Esophagus squamous epithelium (tissue), 5 donors: Measurements from ENCODE around the gene AURKA. TPM values are rescaled to one million over a fixed set of nuclear protein-coding genes. Genes with fewer than 3 reads are reported as not detected.

Experiments
- DNase-seq: peaks from one replicate; lab custom pipeline; 2025; lab: John Stamatoyannopoulos, UW
- H3K27ac ChIP-seq, 4 donors: fragments of 200-600 bp; sonication (generic); one replicate each; pipeline ENCODE4 v1.5.1; 2016 to 2019; ENCODE audit warnings: mild to moderate bottlenecking in 1 of 4
- H3K27me3 ChIP-seq, 4 donors: fragments of 200-600 bp; sonication (generic); 1 replicate in 3 of 4; 2 replicates in 1 of 4; pipeline versions ENCODE4 v1.5.1 to v1.6.0; 2017 to 2021; ENCODE audit warnings: antibody characterized with exemption in 1 of 4
- H3K36me3 ChIP-seq, 3 donors: fragments of 200-600 bp; sonication (generic); one replicate each; pipeline ENCODE4 v1.5.1; 2016 to 2019
- H3K4me1 ChIP-seq, 3 donors: fragments of 200-600 bp; sonication (generic); one replicate each; pipeline ENCODE4 v1.5.1; 2017 to 2019
- H3K4me3 ChIP-seq, 4 donors: fragments of 200-600 bp; sonication (generic); 1 replicate in 3 of 4; 2 replicates in 1 of 4; pipeline ENCODE4 v1.5.1; 2016 to 2019; ENCODE audit warnings: mild to moderate bottlenecking in 2 of 4, moderate library complexity in 1 of 4
- H3K9me3 ChIP-seq, 3 donors: fragments of 200-600 bp; sonication (generic); one replicate each; pipeline ENCODE4 v1.5.1; 2016 to 2019
- CTCF ChIP-seq, 6 experiments: fragments of 450-650 bp in 4 of 6; fragments of 200-600 bp in 2 of 6; sonication (generic) in 2 of 6; IDR thresholded peaks; one replicate each; pipeline ENCODE4 v1.5.1; 2016 to 2019; ENCODE audit warnings: antibody characterized with exemption in 6 of 6, mild to moderate bottlenecking in 4 of 6, moderate library complexity in 4 of 6
- POLR2A ChIP-seq, 4 donors: fragments of 450-650 bp; IDR thresholded peaks; one replicate each; pipeline ENCODE4 v1.6.1; 2017; ENCODE audit warnings: antibody characterized with exemption in 4 of 4, mild to moderate bottlenecking in 4 of 4, moderate library complexity in 3 of 4
- WGBS, 2 donors: methylation state at CpG; one replicate each; pipeline ENCODE4 v1.1.5; 2018; 5-methylcytosine and 5-hydroxymethylcytosine counted together
- intact Hi-C: fragments of 100-400 bp; cut with DNase I; formaldehyde crosslinking; loops from one replicate; pipeline ENCODE4 v1.15.0; 2022
- total RNA-seq, 4 donors: library from RNA; depleted of rRNA; stranded (reverse); fragments of >200 nt; gene quantifications; one replicate each; pipeline ENCODE4 v1.1.0, GENCODE V29; 2016
- donor health status: DM: yes; HTN: yes; CAD: no.

The AURKA gene
- total RNA-seq, 4 donors from 2014 or later: 2.9 to 25.8 (median 12.3) TPM

GRCh38 chr20:56403465-56403864 is 11.4 kb upstream of the AURKA start:
- Histone ChIP-seq H3K4me1 (peaks cover 0 to 9% (median 0%) of the 10 kb centered on the region in 3 donors), H3K27me3 (no peaks in the 10 kb centered on the region), H3K4me3 (no peak overlapping the region), H3K9me3 (no peaks in the 10 kb centered on the region), H3K36me3 (peaks cover 5 to 97% (median 31%) of the 10 kb centered on the region in 3 donors), H3K27ac (no peak overlapping the region)
- WGBS, 2 donors: 89 to 92% methylated on average over 26 of the region's 26 CpGs
- no peak for DNase-seq
- TF ChIP-seq POLR2A (IDR thresholded peaks at IDR 0.05) (no peak), CTCF (IDR thresholded peaks at IDR 0.05) (no peak)
- intact Hi-C loops: no loop called here

- Histone ChIP-seq H3K27me3 (no peaks in the 10 kb centered on the region), H3K36me3 (peaks cover 12 to 98% (median 45%) of the 10 kb centered on the region in 3 donors), H3K9me3 (no peaks in the 10 kb centered on the region), H3K27ac (no peak overlapping the region), H3K4me3 (no peak overlapping the region), H3K4me1 (peaks cover 0 to 11% (median 0%) of the 10 kb centered on the region in 3 donors)
- TF ChIP-seq POLR2A (IDR thresholded peaks at IDR 0.05) (no peak), CTCF (IDR thresholded peaks at IDR 0.05) (peak; percentile 62 to 82 (median 74))
- no peak for DNase-seq
- intact Hi-C loops: no loop called here
Observed at GRCh38 chr20:56400001-56400640, 8.1 kb upstream of the AURKA start.

GRCh38 chr20:56395166-56395565 is 3.2 kb upstream of the AURKA start:
- no peak for TF ChIP-seq CTCF (IDR thresholded peaks at IDR 0.05)
- TF ChIP-seq POLR2A (IDR thresholded peaks at IDR 0.05): no peak
- intact Hi-C loops: loop anchor here (10.0 kb wide), 1 partner anchor 70 kb away; the partner anchor contains the start of gene RTF2
- 78 to 81% methylated on average over 4 of the region's 4 CpGs for WGBS, 2 donors
- H3K27me3 ChIP-seq: no peaks in the 10 kb centered on the region
- no peak overlapping the region for H3K27ac ChIP-seq
- H3K36me3 ChIP-seq: peaks cover 7 to 52% (median 30%) of the 10 kb centered on the region in 3 donors
- H3K9me3 ChIP-seq: no peaks in the 10 kb centered on the region
- H3K4me1 ChIP-seq: peaks cover 19 to 45% (median 22%) of the 10 kb centered on the region in 3 donors
- no peak for DNase-seq
- H3K4me3 ChIP-seq: no peak overlapping the region

- no peaks in the 10 kb centered on the region for H3K27me3 ChIP-seq
- peaks cover 19 to 38% (median 22%) of the 10 kb centered on the region in 3 donors for H3K4me1 ChIP-seq
- TF ChIP-seq CTCF (IDR thresholded peaks at IDR 0.05) (no peak), POLR2A (IDR thresholded peaks at IDR 0.05) (no peak)
- H3K36me3 ChIP-seq: peaks cover 7 to 38% (median 19%) of the 10 kb centered on the region in 3 donors
- 44 to 50% methylated on average over 8 of the region's 8 CpGs for WGBS, 2 donors
- H3K27ac ChIP-seq: peak overlapping the region; percentile 6 to 96 (median 90)
- peak overlapping the region; percentile 71 to 92 (median 82) for H3K4me3 ChIP-seq
- no peak for DNase-seq
- H3K9me3 ChIP-seq: no peaks in the 10 kb centered on the region
- intact Hi-C loops: loop anchor here (10.0 kb wide), 1 partner anchor 71 kb away; the partner anchor contains the start of gene RTF2
Observed at GRCh38 chr20:56393653-56394052, 1.6 kb upstream of the AURKA start.

GRCh38 chr20:56392881-56393482 is 967 bp upstream of the AURKA start:
- H3K9me3 ChIP-seq: no peaks in the 10 kb centered on the region
- H3K36me3 ChIP-seq: peaks cover 7 to 37% (median 13%) of the 10 kb centered on the region in 3 donors
- H3K27me3 ChIP-seq: no peaks in the 10 kb centered on the region
- peak overlapping the region; percentile 71 to 92 (median 82) for H3K4me3 ChIP-seq
- intact Hi-C loops: loop anchor here (10.0 kb wide), 1 partner anchor 72 kb away; the partner anchor contains the start of gene RTF2
- H3K4me1 ChIP-seq: peaks cover 19 to 38% (median 22%) of the 10 kb centered on the region in 3 donors
- WGBS, 2 donors: 0 to 1% methylated on average over 13 to 14 of the region's 18 CpGs
- peak overlapping the region; percentile 83 to 96 (median 90) for H3K27ac ChIP-seq
- DNase-seq: no peak
- TF ChIP-seq CTCF (IDR thresholded peaks at IDR 0.05): no peak
- TF ChIP-seq POLR2A (IDR thresholded peaks at IDR 0.05): no peak
